Fibroblast of pulmonary artery (primary cell): ENCODE data around the gene RIPK4.

ENCODE experiments used
- DNase-seq: peaks from one replicate; pipeline ENCODE4 v3.0.0-alpha.2; 2010; ENCODE audit warnings: low read depth
- H3K4me3 ChIP-seq: replicated peaks from 2 replicates; pipeline ENCODE4 v1.5.1; 2011; ENCODE audit warnings: low read depth, mild to moderate bottlenecking, control low read depth, low read length, moderate library complexity
- CTCF ChIP-seq: IDR thresholded peaks from 2 replicates; pipeline ENCODE4 v1.5.1; 2011; ENCODE audit warnings: mild to moderate bottlenecking, control low read depth, low read length, inconsistent platforms; ENCODE audit errors: missing control alignments

Gene RIPK4

GRCh38 chr21:41766883-41767605 lies at the start of gene RIPK4:
TSS of gene RIPK4 (minus strand) at chr21:41767052. CDS start at chr21:41767041, 11 bp downstream.
- TF ChIP-seq CTCF = no peak
- DNase-seq = peak; percentile 35
- H3K4me3 ChIP-seq = peak within 1 kb of the TSS; percentile 47

GRCh38 chr21:41815652-41816582 lies 49.1 kb upstream of the RIPK4 start:
- no peak for DNase-seq
- TF ChIP-seq CTCF = no peak
- H3K4me3 ChIP-seq = no peak overlapping the region

- no peak for DNase-seq
- TF ChIP-seq CTCF = no peak
- no peak overlapping the region for H3K4me3 ChIP-seq
Observed at GRCh38 chr21:41813226-41813625, 46.4 kb upstream of the RIPK4 start.

- DNase-seq = no peak
- no peak overlapping the region for H3K4me3 ChIP-seq
- no peak for TF ChIP-seq CTCF
Observed at GRCh38 chr21:41812679-41813078, 45.8 kb upstream of the RIPK4 start.

- DNase-seq = no peak
- no peak overlapping the region for H3K4me3 ChIP-seq
- no peak for TF ChIP-seq CTCF
Observed at GRCh38 chr21:41810597-41810932, 43.7 kb upstream of the RIPK4 start.

GRCh38 chr21:41809891-41810596 lies 43.2 kb upstream of the RIPK4 start:
- no peak for TF ChIP-seq CTCF
- no peak overlapping the region for H3K4me3 ChIP-seq
- no peak for DNase-seq
